NCI-H1092 treated with DMSO at 0.1 percent for 48 hours (cell line): Measurements from ENCODE around the gene EEIG1.
A peak's percentile ranks its signal among the peaks of the same experiment; 100 is the strongest.

Source experiments
- DNase-seq: peaks from one replicate; lab custom pipeline; 2025; lab: John Stamatoyannopoulos, UW

The EEIG1 gene

DNA sequence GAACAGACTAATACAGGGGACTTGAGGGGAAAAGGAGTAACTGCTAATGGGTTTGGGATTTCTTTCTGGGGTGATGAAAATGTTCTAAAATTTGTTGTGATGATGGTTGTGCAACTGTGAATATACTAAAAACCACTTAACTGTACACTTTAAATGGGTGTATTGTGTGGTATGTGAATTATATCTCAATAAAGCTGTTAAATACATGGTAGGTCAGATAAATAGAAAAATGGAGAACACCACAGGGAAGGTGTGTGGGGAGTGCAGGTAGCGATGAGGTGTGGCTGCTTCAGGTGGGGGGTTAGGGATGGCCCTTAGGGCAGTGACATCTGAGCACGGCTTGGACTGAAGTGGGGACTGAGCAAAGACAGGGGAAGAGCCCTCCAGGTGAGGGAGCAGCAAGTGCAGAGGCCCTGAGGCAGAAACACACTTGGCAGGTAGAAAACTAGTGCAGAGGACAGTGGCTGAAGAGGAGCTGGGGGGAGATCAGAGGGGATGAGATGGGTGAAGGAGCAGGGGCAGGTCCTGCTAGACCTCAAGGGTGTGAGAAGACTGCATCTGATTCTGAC, 20.9 kb downstream of the EEIG1 start:
- no peak for DNase-seq

DNA sequence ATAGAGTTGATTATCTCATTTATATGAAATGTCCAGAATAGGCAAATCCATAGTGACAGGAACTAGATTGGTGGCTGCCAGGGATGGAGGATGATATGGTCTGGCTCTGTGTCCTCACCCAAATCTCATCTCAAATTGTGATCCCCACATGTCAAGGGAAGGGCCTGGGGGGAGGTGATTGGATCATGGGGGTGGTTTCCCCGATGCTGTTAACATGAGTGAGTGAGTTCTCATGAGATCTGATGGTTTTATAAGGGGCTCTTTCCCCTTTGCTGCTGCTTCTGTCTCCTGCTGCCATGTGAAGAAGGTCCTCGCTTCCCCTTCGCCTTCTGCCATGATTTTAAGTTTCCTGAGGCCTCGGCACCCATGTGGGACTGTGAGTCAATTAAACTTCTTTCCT, 21.4 kb downstream of the EEIG1 start:
- DNase-seq: no peak

DNA sequence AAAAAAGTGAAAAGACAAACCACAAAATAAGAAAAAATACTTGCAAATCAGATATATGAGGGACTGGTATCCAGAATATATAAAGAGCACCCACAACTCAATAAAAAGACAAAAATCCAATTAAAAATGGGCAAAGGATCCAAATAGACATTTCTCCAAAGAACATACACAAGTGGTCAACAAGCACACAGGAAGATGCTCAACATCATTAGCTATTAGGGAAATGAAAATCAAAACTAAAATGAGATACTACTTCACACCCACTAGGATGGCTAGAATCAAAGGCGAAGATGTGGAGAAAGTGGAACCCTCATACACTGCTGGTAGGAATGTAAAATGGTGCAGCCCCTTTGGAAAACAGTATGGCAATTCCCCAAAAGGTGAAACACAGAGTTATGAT, 22.1 kb downstream of the EEIG1 start:
- DNase-seq: no peak

DNA sequence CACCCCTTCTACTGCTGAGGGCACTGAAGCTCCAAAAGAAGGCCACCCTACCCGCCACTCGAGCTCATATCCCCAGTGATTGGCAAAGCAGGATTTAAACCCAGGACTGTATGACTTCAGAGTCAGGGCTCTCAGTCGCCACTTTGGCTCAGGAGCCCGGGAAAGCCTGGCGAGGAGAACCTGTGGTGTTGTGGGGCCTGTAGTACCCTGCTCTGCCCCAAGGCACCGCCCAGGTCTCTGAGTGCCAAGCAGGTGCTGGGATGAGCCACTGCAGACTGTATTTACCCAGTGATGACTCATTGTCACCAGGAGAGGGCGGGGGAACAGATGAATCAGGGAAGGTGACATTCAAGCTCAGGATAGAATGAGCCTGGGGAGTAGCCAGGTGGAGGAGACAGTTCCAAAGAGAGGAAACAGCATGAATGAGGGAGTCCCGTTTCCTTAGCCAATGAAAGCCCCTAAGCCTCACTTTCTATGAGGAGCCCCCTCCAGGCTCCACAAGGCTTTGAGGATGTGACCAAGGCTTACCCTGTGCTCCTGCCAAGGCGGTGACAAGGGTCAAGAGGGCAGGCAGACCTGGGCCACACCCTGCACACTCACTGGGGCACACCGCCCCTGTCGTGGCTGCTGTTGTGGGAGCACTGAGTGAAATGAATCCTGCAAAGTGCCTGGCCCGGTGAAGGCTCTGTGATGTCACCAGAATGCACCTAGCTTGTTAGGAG, 25.3 kb downstream of the EEIG1 start:
- DNase-seq: peak; percentile 91

DNA sequence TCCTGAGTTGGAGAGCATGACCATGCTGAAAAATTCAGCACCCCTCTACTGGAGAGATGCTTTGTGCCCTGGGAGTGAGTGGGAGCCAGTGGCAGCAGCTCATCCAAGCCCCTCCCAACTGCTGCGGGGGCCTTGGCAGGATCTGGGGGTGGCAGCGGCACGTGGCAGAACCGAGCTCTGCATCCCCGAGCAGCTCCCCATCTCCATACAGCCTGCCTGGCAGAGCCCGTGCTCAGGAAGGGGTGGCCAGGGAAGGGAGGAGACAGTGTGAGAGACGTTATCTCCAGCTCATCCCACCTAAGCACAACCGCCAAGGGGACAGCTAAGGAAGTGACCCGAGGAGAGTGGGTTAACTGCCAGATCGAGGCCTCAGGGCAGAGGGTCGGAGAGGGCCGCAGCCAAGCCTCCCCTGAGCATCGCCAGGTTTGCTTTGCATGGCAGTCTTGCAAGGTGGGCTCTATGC, 25.9 kb downstream of the EEIG1 start:
- no peak for DNase-seq

DNA sequence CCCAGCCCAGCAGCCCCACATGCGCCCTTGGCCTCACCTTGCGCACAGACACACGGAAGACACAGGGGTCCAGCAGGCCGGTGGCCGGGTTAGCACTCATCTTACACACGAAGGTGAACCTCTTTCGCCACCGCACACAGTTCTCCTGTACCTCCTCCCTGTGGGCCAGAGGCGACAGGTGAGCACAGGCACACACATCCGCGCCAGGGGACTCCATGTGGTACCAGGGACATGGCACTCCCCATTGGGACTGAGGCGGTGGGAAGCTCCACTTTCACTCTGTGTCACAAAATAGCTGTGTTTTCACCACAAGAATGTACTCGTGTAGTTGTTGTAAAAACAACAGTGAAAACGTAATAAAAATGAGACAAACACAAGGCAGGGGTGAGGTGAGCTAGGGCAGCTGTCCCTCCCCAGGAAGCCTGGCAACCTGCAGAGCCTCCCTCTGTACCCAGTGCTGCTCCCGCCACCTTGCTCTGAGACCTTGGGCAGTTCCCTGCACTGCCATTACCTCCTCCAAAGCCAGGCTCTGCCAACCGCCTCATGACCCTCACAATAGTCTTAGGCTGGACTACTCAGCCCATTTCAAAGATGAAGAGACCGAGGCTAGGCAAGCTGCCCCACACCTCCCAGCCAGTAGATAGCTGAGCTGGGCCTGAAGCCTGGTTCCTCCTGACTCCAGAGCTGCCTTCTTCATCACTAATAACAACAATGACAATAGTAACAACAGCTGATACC, 26.9 kb downstream of the EEIG1 start:
- no peak for DNase-seq

DNA sequence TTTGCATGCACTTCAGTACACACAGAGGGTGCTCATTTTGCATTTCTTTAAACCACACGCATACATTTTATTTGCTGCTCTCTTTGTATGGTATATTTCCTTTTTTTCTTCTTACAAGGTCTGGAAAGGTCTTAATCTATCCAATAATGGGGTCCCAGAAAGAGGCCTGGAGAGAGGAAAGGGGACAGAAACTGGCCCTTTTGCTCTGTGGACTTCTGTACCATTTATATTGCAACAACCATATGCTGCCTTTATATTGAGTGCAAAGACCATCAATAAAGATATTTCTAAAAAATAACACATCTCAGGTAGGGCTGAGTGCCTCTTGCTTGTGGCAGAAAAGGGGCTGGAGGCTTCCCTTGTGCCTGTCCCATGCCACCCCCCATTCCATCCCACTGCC, 27.6 kb downstream of the EEIG1 start:
- DNase-seq: no peak

DNA sequence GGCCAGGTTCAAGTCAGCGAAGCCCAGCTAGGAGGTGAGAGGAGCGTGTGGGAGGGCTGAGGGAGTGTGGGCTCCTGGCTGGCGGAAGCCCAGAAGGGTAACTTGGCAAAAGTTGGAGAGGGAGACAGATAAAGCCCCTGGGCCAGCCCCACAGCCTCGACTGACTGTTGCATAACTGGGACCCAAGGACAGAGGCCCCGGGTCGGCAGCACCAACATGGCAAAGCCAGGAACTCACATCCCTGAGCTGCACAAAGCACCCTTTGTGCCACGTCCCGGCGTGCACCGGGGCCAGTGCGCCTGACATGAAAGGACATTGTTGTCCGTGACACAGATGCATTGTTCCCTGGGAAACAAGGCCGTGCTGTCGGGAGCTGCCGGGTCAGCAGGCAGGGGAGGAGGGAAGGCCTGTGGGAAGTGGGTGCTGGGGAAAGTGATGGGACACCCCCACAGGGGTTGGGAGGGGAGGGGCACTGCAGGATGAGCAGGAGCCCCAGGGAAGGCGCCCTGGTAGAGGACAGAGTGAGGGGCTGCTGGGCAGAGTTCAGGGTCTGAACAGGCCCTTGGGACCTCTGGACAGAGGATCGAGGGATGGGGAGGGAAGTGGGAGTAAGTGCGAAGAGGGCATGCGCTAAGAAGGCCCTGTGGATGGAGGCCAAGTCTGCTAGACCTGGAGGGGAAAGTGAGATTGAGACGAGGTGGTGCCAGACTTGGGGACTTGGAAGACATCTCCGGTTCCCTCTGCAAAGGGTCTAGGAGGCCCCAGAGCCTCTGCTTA, 30.1 kb downstream of the EEIG1 start:
- DNase-seq: no peak

DNA sequence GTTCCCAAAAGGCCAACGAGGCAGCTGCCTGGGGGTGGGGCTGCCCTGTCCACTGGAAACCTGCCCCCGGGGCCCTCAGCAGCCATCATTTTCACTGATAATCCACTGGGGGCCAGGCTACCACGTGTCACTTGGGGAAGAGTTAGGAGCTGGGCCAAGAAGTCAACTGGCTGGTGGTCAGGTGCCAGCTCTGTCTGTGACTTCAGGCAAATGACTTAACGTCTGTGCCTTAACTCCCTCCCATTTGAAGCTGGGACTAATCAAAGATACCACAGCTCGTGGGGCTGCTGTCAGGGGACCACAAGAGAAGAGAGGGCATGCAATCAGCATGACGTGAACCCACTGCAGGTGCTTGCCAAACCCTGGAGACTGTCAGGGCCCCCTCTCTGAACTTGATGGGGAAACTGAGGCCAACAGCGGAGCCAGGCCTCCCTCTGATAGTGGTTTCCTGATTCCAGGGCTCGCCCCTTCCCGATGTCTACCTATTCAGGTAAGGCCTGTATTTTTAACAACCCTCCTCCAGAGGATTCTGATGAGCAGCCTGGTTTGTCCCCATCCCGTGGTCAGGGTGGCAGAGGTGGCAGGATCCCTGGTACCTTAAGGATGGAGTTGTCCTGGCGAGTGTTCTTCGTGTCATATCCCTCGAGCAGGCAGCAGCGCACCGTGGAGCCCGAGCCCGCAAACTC, 30.8 kb downstream of the EEIG1 start:
- no peak for DNase-seq

DNA sequence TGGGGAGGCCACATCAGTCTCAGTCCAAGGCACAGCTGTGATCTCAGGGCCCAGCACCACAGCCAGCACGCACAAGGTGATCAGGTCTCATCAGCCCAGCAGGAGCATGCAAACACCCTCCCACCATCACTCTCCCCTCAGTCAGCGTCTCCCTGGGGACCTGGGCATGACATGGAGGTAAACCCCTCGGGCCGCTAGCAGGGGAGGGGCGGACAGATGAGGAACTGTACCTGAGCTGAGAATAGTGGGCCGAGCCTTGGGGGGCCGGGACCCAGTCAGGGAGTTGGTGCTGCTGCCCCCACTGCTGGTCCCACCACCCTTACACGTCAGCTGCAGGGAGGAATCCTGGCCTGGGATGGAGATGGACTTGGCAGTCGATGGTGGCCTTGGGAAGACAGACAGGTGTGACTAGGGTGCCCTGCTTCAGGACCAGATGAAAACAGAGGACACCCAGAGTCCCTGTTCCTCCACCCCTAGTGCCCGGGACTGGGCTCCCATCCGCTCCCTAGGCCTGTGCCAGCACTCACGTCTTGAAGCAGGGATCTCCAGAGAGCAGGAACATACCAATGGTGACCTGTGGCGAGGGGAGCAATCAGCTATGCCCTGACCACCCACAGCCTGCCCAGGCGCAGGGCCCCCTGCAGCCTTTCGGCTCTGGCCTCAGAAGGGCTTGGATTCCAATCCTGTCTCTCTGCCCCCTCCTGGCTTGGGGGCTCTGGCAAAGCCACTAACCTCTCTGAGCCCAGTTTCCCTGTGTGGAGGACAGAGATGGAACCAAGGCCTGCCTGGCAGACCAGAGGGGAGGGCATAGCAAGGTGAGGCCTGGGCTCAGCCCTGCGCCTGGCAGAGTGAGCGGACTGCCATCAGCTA, 32.7 kb downstream of the EEIG1 start:
- DNase-seq: no peak

DNA sequence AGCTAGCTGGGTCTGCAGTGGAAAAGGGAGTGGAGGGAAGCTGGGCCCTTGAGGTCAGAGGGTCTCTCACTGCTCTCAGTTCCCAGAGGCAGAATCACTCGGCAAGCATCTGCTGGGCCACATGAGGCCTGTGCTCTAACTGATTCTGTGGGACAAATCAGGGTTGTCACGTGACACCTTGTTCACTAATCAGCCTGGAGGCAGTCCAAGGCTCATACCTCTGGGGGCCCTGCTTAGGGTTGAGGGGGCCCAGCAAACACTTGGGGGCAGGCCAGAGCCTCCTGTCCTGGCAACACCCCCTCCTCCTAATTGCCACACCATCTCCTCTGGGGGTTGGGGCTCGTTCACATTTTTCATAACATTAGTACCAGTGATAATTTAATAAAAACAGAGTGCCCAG, 34.1 kb downstream of the EEIG1 start:
- no peak for DNase-seq

DNA sequence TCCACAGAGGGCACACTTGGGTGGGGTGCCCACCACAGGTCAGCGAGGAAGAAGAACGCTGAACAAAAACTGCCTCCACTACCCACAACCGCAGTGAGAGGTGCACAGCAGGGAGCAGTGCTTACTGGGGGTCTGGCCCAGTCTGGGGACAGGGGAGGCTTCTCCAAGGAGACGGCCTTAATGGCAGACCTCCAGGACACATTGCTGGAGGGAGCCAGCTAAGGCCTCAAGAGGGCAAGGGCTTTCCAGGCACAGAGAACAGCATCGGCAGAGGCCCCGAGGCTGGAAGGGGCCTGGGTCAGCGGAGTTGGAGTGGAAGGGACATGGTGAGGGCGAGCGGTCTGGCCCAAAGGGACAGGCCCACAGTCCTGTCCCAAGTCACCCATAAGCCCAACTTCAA, 34.8 kb downstream of the EEIG1 start:
- DNase-seq: no peak

DNA sequence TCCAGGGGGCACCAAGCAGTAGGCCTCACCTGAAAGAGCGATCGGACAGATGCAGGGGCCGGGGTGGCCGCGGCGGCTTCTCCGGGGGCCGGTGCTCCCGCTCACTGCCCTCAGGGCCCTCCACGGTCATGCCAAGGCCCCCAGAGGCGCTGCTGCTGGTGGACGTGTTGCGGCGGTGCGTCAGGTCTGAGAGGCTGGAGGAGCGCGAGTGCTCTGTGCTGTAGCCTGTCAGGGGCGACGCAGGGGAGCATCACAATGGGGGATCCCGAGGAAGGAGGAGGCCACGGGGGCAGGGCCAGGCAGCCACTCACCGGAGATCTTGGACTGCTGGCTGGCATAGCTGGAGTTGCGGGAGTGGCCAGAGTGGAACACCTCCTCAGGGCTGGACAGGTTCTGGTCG, 35.5 kb downstream of the EEIG1 start:
- no peak for DNase-seq

DNA sequence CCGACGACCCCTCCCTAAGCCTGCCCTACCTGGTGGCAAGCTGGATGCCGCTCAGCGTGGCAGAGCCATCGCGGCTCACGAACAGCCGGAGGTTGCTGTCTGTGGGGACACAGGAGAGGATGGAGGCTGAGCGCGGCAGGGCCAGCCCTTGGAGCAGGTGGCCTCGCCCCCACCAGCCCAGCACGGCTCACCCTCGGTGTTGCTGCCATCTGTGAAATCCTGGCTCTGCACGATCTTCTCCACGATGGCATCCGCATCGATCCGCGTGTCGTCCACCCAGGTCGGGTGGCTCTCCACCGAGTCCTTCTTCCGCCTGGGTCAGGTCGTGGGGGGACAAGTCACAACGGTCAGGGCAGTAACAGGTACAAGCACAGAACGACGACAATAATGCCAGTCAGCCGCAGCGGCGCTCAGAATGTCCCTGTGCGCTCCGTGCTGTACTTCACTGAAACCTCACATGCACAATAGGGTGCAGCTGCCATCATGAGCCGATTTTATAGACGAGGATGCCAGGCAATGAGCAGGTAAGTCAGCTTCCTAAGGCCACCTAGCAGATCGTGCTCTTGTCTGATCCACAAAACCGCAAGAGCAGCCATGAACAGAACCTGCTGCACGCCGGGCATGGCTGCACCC, 36.1 kb downstream of the EEIG1 start:
- DNase-seq: no peak

DNA sequence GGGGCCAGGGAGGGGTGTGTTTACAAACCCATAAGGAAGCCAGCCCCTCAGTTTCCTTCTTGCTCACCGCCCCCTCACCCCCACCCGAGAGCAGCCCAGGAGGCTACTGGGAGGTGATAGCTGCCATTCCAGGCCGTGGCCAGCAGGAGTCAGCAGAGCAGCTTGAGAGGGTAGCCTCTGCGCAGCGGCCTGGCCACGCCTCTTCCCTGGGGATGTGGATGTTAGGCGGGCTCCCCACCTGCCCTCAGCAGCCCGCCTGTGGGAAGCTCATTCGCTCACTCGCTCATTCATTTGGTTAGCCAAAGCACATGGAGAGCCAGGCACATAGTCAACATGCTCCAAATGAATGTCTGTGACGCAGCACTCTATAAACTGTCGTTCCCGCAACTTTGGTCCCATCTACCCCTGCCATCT, 37.1 kb downstream of the EEIG1 start:
- peak; percentile 73 for DNase-seq

DNA sequence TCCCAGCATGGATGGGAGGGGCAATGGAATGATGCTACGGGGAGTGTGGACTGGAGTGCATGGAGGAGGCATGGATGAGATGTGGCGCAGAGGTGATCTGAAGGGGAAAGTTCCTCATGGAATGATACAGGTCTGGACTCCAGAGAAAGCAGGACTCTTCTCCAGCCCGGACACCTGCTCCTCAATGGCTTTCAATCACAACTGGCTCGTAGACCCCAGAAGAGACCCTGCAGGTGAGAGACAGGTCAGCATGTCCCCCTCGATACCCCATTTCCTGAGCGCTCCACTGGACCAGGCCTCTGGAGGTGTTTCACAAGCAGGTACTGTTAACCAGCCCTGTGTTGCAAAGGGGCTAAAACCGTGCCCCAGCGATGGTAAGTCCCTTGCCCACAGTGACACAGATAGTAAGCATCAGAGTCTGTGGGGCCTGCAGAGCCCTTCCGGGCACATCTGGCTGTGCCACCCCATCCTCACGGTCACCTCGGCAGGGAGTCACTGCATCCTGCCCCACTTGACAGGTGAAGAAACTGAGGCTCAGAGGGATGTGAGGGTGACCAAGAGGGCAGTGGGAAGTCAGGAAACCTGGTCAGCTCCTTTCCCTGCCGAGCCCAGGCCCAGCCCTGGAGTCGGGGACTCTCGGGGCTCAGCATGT, 37.7 kb downstream of the EEIG1 start:
- DNase-seq: no peak

DNA sequence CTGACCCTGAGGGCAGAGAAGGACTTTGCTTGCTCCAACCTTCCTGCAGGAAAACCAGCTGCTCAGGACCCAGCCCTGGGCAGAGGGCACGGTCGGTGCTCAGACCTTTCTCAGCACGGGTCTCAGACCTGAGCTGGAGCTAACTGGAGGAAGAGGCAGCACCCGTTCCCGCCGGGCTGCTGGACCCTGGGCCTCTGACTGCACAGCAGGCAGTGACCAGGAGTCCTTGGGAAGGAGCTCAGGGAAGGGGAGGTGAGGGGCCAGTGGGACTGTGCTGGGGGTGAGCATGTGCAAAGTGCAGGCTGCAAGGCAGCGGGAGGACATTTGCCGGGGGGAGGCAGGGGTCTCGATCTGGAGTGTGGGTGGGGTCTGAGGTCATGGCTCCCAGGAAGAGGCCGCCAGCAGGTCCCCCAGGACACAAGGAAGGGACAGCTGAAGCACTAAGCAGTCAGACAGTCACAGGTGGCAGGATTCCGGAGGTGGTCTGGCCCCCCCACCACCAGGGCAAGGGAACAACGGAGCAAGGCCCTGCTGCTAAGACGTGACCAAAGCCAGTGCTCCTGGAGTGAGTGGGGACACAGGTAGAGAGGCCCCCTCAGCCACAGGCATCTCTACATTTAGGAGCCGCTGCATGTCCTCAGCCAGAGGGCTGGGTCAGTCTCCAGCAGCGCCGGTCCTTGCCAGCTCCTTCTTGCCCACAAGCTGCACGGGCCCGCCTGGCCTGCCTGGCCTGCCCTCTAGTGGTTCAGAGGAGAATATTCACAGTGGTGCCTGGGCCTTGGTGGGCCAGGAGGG, 38.4 kb downstream of the EEIG1 start:
- DNase-seq: peak; percentile 47

DNA sequence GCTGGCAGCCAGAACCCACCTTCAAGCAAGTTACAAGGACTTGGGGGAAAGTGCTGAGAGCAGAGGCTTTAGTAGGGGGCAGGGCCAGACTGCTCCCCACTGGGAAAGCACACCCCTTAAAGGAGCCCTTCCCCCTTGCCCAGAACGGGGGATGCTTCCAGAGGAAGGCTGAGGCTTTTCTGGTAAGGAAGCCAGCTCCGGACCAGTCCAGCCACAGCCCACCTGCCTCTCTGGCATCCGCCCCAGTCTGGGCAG, 38.9 kb downstream of the EEIG1 start:
- DNase-seq: no peak
